Astrocyte (in vitro differentiated cells and primary cell): ENCODE data around the gene PDZD2.

Source experiments
- EZH2 ChIP-seq: IDR thresholded peaks from 2 replicates; pipeline ENCODE4 v1.6.1; 2012; ENCODE audit warnings: mild to moderate bottlenecking, low read length, inconsistent platforms; ENCODE audit not compliant: insufficient read depth
- TF ChIP-seq, protein P1 (sequence below): IDR thresholded peaks from 2 replicates; pipeline ENCODE4 v1.5.1; 2011; ENCODE audit warnings: low read depth, mild to moderate bottlenecking, inconsistent platforms, low read length, moderate library complexity; ENCODE audit not compliant: insufficient read depth

DNA sequence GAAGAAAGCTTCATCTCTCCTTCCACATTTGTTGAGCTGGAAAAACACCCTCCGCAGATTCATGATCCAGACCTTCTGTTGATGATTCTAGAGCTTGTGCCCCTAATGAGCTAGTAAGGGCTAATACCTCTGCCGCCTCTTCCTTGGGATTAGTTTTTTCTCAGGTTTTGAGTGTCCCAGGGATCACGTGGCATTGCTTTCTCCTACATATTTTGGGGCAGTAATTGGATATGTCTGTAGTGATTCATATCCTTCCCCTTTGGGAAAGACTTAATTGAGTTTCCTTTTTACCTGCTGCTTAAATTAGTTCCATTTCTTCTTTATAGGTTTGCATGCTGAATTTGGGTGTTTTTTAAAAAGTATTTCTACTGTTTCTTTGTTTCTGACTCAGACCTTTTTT is 391.3 kb downstream of the PDZD2 start:
- TF ChIP-seq EZH2, result no peak
- TF ChIP-seq, protein P1, sequence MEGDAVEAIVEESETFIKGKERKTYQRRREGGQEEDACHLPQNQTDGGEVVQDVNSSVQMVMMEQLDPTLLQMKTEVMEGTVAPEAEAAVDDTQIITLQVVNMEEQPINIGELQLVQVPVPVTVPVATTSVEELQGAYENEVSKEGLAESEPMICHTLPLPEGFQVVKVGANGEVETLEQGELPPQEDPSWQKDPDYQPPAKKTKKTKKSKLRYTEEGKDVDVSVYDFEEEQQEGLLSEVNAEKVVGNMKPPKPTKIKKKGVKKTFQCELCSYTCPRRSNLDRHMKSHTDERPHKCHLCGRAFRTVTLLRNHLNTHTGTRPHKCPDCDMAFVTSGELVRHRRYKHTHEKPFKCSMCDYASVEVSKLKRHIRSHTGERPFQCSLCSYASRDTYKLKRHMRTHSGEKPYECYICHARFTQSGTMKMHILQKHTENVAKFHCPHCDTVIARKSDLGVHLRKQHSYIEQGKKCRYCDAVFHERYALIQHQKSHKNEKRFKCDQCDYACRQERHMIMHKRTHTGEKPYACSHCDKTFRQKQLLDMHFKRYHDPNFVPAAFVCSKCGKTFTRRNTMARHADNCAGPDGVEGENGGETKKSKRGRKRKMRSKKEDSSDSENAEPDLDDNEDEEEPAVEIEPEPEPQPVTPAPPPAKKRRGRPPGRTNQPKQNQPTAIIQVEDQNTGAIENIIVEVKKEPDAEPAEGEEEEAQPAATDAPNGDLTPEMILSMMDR, result no peak
